GM21447 (cell line): ENCODE measurements around the gene CCL16.
"Not testable (repeated sequence)": the region's sequence is repeated elsewhere in the genome, so short reads cannot be mapped to it uniquely, and the experiment has no call there.

Experiments used
- ATAC-seq: cut with Tn5 transposase; IDR thresholded peaks from one replicate; pipeline ENCODE4 v1.9.1; 2021; ENCODE audit not compliant: unreplicated experiment

Gene CCL16, protein sequence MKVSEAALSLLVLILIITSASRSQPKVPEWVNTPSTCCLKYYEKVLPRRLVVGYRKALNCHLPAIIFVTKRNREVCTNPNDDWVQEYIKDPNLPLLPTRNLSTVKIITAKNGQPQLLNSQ

DNA sequence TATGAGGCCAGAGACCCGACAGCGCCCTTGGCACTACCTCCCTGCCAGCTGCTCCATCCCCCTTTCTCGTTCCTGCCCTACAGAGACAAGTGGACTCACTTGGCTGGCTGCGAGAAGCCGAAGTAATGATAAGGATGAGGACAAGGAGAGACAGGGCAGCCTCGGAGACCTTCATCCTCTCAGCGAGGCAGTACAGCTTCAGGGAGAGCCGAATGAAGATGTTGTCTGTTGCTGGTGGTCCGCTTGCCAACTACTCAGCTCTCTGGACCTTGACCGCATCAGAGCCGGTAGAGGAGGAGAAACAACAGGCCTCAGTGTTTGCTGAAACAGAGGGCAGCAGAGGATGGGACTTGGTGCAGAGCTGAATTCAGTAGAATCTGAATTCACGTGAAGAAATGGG lies at the start of gene CCL16:
Gene CCL16 (minus strand): TSS at position 252 of the 400 bp plus-strand sequence. CDS start 77 bp downstream, at position 175.
- no peak for ATAC-seq

DNA sequence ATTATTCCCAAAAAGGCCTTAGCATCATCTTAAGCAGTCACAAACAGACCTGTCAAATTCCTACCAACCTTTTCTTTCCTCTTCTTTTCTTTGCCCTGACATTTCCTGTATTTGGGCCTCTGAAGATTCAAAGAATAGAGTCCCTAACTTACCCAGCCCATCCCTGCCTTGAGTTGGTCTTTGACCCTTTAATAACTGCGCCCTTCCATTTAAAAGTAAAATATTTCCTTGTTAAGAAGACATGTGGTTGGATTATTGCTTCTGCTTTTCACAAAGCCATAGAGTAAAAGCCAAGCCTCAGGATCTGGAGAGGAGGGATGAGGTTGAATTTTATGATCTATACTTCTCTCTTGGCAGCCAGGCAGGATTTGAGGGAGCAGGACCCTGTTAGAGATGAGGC lies 49.7 kb upstream of the CCL16 start:
- no peak for ATAC-seq

DNA sequence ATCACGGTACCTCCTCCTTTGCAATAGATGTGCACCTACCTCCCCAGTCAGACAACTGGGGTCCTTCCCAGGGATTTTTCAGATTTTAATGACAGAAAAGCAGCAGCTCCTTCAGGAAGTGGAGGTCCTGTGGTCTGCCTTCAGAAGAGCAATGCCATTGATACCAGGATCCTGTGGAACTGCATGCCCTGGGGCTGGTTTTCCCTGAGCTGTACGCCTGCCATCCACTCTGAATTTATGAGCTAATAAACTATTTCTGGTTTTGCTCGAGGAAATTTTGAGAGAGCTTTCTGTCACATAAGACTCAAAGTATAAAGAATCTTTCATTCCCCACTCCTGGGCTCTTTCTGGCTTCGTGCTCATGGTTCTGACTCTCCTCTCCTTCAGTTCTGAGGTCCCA lies 46.5 kb upstream of the CCL16 start:
- ATAC-seq = no peak

- no peak for ATAC-seq
These were observed 43.0 kb upstream of the CCL16 start for GRCh38 chr17:36024106-36024869.

- ATAC-seq = no peak
These were observed 38.1 kb upstream of the CCL16 start for GRCh38 chr17:36019423-36019822.

GRCh38 chr17:36017799-36018198 lies 36.5 kb upstream of the CCL16 start, which contains the start of gene CCL23:
CCL23 (minus strand) TSS chr17:36017972; CDS start chr17:36017897, 75 bp downstream.
- no peak for ATAC-seq

GRCh38 chr17:36016555-36016954 lies 35.3 kb upstream of the CCL16 start:
- ATAC-seq = no peak

GRCh38 chr17:36015895-36016294 lies 34.6 kb upstream of the CCL16 start:
- not testable (repeated sequence) for ATAC-seq

GRCh38 chr17:36014946-36015345 lies 33.6 kb upstream of the CCL16 start:
- ATAC-seq = no peak

GRCh38 chr17:36011201-36011600 lies 29.9 kb upstream of the CCL16 start:
- no peak for ATAC-seq

GRCh38 chr17:36008998-36009665 lies 27.8 kb upstream of the CCL16 start:
- no peak for ATAC-seq

GRCh38 chr17:36004594-36005108 lies 23.4 kb upstream of the CCL16 start:
- no peak for ATAC-seq

GRCh38 chr17:36002631-36003030 lies 21.3 kb upstream of the CCL16 start:
- ATAC-seq = no peak

DNA sequence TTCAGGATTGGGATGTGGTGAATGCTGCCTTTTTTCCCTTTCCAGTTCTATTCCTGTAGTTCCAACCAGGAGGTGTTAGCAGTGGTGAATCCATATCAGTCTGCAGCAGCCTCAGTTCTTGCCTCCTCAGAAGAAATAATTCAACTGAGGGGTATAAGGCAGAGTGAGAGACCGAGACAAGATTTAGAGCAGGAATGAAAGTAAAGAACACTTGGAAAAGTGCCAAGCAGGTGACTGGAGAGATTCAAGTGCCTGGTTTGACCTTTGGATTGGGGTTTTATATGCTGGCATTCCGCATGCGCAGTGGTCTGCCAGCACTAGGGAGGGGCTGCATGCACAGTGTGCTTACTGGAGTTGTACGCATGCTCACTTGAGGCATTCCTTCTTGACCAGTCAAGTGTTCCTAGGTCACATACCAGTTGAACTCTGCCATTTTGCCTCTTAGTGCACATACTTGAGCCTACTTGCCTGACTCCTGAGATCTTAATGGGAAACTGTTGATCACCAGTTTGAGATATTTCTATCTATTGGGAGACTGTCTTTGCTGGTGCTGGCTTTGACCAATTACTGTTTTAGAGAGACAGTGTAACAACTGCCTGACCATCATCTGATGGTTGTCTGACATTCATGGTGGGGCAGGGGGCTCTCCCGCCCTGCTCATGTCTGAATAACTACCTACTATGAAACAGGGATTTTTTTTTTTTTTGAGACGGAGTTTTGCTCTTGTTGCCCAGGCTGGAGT lies 20.7 kb upstream of the CCL16 start:
- no peak for ATAC-seq

- ATAC-seq = no peak
These were observed 19.9 kb upstream of the CCL16 start, which contains the start of gene CCL15 for GRCh38 chr17:36001110-36001771. CCL15 (minus strand) TSS chr17:36001553; CDS start chr17:36001492, 61 bp downstream.

- ATAC-seq = no peak
These were observed 19.4 kb upstream of the CCL16 start for GRCh38 chr17:36000732-36001109.

- no peak for ATAC-seq
These were observed 17.5 kb upstream of the CCL16 start for GRCh38 chr17:35998756-35999155.

DNA sequence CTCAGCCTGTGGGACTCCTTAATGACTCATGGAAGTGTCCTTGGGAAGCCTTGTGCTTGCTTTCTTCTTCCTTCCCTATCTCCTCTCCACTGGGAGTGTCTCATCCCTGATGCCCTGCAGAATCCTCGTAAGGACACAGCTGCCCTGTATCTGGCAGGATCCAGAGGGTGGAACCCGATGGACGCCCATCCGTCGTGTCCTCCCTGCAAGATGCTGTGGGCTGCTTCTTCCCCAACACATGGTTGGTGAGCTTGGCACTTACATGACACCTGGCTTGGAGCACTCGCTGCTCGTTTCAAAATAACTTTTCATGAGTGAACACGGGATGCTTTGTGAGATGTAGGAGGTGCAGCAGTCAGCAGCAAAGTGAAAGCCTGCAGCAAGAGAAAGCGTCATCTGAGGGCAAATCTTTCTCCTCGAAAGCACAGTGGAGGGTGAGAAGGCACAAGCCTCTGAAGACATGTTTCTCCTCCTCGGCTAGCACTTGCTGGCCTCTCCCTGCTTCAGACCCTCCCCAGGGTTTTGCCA lies 16.8 kb upstream of the CCL16 start:
- no peak for ATAC-seq

- ATAC-seq = not testable (repeated sequence)
These were observed 14.0 kb upstream of the CCL16 start for GRCh38 chr17:35995346-35995745.

- ATAC-seq = no peak
These were observed 9.8 kb upstream of the CCL16 start for GRCh38 chr17:35991075-35991474.
